Upper lobe of left lung (tissue), 6 donors: ENCODE measurements around the gene SERINC5. TPM values are rescaled to one million over a fixed set of nuclear protein-coding genes. Genes with fewer than 3 reads are reported as not detected.

Experiments used
- ATAC-seq, 2 donors: fragments of 200-7000 bp; cut with Tn5 transposase; one replicate each; pipeline ENCODE4 v1.9.1; 2022; ENCODE audit warnings: mild to moderate bottlenecking in 2 of 2, moderate library complexity in 2 of 2; ENCODE audit not compliant: low FRiP score in 2 of 2
- DNase-seq, 2 donors: peaks; one replicate each; pipeline ENCODE4 v3.0.0-alpha.2; 2019 to 2020
- H3K27ac ChIP-seq, 4 donors: fragments of 200-600 bp; sonication (generic); one replicate each; pipeline ENCODE4 v1.5.1; 2016 to 2019
- H3K27me3 ChIP-seq, 4 donors: fragments of 200-600 bp; sonication (generic); one replicate each; pipeline ENCODE4 v1.5.1; 2017 to 2019
- H3K36me3 ChIP-seq, 4 donors: fragments of 200-600 bp; sonication (generic); one replicate each; pipeline ENCODE4 v1.5.1; 2016 to 2019
- H3K4me1 ChIP-seq, 4 donors: fragments of 200-600 bp; sonication (generic); one replicate each; pipeline ENCODE4 v1.5.1; 2018 to 2019
- H3K4me3 ChIP-seq, 4 donors: fragments of 200-600 bp; sonication (generic); one replicate each; pipeline ENCODE4 v1.5.1; 2017 to 2019; ENCODE audit warnings: mild to moderate bottlenecking in 2 of 4, moderate library complexity in 1 of 4
- H3K9me3 ChIP-seq, 4 donors: fragments of 200-600 bp; sonication (generic); one replicate each; pipeline ENCODE4 v1.5.1; 2018 to 2019
- EP300 ChIP-seq, 4 donors: sonication (generic); formaldehyde crosslinking; IDR thresholded peaks; one replicate each; pipeline ENCODE4 v1.5.1; 2017; ENCODE audit warnings: antibody characterized with exemption in 4 of 4, control low read depth in 2 of 4
- POLR2A ChIP-seq, 4 donors: fragments of 450-650 bp; IDR thresholded peaks; one replicate each; pipeline ENCODE4 v1.5.1; 2016 to 2017; ENCODE audit warnings: antibody characterized with exemption in 4 of 4, mild to moderate bottlenecking in 2 of 4
- POLR2AphosphoS5 ChIP-seq, 2 donors: sonication (generic); formaldehyde crosslinking; IDR thresholded peaks; one replicate each; pipeline ENCODE4 v1.5.1; 2017; ENCODE audit warnings: antibody characterized with exemption in 2 of 2
- WGBS, 2 donors: methylation state at CpG; one replicate each; pipeline ENCODE4 v1.1.5; 2017 to 2018; 5-methylcytosine and 5-hydroxymethylcytosine counted together
- total RNA-seq, 6 donors: library from RNA; depleted of rRNA in 4 of 6; stranded (reverse); fragments of >200 nt in 4 of 6; gene quantifications; one replicate each; pipeline versions ENCODE4 v1.1.0 to v1.2.1, GENCODE V29; 2016 to 2021
- TF ChIP-seq, protein P1 (sequence below), 6 experiments: fragments of 450-650 bp in 4 of 6; fragments of 200-600 bp in 2 of 6; sonication (generic) in 2 of 6; IDR thresholded peaks; one replicate each; pipeline ENCODE4 v1.5.1; 2016 to 2019; ENCODE audit warnings: antibody characterized with exemption in 6 of 6
- donor health status: DM: no; HTN: no; CAD: no; lungs with moderate emphysema.
- donor health status: DM: no; HTN: yes; CAD: no; lungs with severe emphysema.

Gene SERINC5
- total RNA-seq, 6 donors from 2014 or later = 27.3 to 62.4 (median 41.3) TPM

DNA sequence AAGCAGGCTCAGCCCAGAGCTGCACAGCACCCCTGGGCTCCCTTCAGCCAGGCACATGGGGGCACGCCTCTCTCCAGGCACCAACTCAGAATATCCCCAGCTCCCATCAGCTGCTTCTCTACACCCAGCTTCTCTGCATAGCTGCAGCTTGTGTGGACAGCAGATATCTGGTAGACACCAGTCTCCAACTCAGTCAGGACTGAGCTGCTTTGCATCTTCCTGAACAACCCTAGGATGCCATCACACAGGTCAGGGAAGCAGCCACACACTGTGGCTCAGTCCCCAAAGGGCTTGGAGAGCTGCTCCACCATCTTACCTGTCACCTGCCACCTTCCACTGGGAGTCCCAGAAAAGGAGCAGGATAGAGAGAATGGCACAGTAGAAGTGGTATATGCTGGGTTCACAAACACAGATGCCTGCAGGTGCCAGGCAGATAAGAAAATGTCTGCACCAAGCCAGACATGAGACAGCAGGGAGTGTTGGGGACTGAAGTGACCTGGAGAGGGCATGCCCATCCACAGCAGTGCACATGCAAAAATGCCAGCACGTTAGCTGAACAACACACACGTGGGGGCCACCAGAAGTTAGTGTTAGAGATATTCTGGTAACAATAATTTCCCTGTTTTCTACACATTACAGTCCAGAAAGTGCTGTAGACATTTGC is 178.7 kb downstream of the SERINC5 start:
- H3K4me3 ChIP-seq = no peak overlapping the region
- no peak for DNase-seq
- no peaks in the 10 kb centered on the region for H3K4me1 ChIP-seq
- WGBS, 2 donors = 84 to 88% methylated on average over 2 to 3 of the region's 3 CpGs
- H3K27ac ChIP-seq = no peak overlapping the region
- H3K27me3 ChIP-seq = no peaks in the 10 kb centered on the region
- H3K36me3 ChIP-seq = no peaks in the 10 kb centered on the region
- H3K9me3 ChIP-seq = no peaks in the 10 kb centered on the region
- ATAC-seq = no peak
- no peak for TF ChIP-seq POLR2AphosphoS5 (IDR thresholded peaks at IDR 0.05)
- no peak for TF ChIP-seq POLR2A (IDR thresholded peaks at IDR 0.05)
- TF ChIP-seq EP300 (IDR thresholded peaks at IDR 0.05) = no peak
- TF ChIP-seq, protein P1, sequence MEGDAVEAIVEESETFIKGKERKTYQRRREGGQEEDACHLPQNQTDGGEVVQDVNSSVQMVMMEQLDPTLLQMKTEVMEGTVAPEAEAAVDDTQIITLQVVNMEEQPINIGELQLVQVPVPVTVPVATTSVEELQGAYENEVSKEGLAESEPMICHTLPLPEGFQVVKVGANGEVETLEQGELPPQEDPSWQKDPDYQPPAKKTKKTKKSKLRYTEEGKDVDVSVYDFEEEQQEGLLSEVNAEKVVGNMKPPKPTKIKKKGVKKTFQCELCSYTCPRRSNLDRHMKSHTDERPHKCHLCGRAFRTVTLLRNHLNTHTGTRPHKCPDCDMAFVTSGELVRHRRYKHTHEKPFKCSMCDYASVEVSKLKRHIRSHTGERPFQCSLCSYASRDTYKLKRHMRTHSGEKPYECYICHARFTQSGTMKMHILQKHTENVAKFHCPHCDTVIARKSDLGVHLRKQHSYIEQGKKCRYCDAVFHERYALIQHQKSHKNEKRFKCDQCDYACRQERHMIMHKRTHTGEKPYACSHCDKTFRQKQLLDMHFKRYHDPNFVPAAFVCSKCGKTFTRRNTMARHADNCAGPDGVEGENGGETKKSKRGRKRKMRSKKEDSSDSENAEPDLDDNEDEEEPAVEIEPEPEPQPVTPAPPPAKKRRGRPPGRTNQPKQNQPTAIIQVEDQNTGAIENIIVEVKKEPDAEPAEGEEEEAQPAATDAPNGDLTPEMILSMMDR (IDR thresholded peaks at IDR 0.05) = no peak

DNA sequence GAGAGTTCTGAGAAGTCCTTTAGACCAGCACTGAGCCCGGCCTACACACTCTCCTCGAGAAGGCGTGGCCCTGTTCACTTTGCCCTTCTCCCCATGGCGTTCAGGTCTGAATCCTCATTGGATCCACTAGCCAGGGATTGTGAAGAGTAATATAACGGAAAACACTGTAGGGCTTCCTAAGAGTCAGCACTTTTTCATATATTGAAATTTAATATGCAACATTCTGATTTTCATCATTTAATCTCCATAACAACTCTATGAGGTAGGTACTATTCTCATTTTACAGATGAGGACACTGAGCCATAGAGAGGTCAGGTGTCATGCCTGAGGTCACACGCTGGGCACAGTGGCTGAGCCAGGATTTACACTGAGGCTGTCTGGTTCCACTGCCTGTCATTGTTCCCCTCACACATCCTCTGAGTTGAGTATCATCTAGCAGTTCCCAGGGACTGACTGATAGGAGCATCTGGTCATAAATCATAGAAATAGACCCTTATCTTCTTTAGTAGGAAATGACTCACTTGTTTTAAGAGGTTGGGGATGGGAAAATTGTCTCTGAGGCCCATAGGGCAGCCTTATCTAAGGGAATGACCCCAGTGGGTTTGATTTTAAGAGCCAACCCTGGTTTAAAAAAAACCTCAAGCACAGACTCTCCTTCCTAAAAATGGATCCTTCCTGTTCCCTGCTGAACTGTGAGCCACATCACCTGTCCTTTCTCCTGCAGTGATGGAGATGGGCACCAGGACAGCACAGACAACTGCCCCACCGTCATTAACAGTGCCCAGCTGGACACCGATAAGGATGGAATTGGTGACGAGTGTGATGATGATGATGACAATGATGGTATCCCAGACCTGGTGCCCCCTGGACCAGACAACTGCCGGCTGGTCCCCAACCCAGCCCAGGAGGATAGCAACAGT is 179.5 kb downstream of the SERINC5 start:
- no peaks in the 10 kb centered on the region for H3K4me1 ChIP-seq
- no peaks in the 10 kb centered on the region for H3K36me3 ChIP-seq
- H3K9me3 ChIP-seq = no peaks in the 10 kb centered on the region
- no peaks in the 10 kb centered on the region for H3K27me3 ChIP-seq
- 89 to 91% methylated on average over 9 to 10 of the region's 10 CpGs for WGBS, 2 donors
- H3K27ac ChIP-seq = no peak overlapping the region
- ATAC-seq (no peak), DNase-seq (no peak)
- TF ChIP-seq POLR2A (IDR thresholded peaks at IDR 0.05) (no peak), POLR2AphosphoS5 (IDR thresholded peaks at IDR 0.05) (no peak), EP300 (IDR thresholded peaks at IDR 0.05) (no peak)
- TF ChIP-seq, protein P1 (IDR thresholded peaks at IDR 0.05) = no peak
- H3K4me3 ChIP-seq = no peak overlapping the region

DNA sequence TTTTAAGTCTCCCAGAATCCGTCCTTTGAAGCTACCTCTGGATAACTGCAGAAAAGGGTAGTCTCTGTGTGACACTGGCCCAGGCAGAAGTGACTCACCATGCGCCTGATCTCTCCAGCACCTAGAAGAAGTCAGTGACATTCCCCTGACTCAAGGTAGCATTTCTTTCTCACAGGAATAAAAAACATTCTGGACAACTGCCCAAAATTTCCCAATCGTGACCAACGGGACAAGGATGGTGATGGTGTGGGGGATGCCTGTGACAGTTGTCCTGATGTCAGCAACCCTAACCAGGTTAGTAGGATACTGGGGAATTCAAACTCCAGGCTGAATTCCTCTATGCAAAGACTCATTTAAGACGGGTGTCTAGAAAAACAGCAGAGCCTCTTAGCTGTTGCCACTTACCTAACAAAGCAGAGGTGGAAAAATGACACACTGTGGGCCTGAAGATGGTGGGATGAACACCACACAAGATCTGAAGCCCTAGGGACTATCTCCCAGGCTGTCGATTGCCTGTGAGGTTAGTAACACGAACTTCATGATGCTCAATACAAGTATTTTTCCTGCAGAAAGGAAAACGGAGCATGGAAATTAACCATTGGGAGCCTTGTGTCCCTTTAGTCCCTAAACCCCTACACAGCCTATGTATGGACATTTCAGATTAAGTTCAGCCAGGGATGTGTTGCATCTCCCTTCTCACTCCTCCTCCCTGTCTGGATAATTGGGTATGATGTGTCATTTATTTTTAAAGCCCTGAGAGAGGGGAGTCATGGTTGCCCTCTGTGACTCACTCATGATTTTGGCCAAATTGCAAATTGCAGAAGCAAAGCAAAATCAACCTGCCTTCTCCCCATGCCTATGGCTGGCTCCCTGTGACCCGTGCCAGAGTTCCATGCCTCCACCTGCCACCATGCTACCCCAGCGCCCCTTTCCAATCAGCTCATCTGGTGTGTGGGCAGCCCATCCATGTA is 183.5 kb downstream of the SERINC5 start:
- ATAC-seq (no peak), DNase-seq (no peak)
- Histone ChIP-seq H3K27me3 (no peaks in the 10 kb centered on the region), H3K36me3 (no peaks in the 10 kb centered on the region), H3K4me1 (peaks cover 6 to 13% (median 9%) of the 10 kb centered on the region in 4 donors), H3K9me3 (no peaks in the 10 kb centered on the region), H3K27ac (no peak overlapping the region), H3K4me3 (no peak overlapping the region)
- WGBS, 2 donors = 83 to 91% methylated on average over 10 of the region's 10 CpGs
- no peak for TF ChIP-seq EP300 (IDR thresholded peaks at IDR 0.05)
- TF ChIP-seq, protein P1 (IDR thresholded peaks at IDR 0.05) = no peak
- no peak for TF ChIP-seq POLR2AphosphoS5 (IDR thresholded peaks at IDR 0.05)
- TF ChIP-seq POLR2A (IDR thresholded peaks at IDR 0.05) = no peak

DNA sequence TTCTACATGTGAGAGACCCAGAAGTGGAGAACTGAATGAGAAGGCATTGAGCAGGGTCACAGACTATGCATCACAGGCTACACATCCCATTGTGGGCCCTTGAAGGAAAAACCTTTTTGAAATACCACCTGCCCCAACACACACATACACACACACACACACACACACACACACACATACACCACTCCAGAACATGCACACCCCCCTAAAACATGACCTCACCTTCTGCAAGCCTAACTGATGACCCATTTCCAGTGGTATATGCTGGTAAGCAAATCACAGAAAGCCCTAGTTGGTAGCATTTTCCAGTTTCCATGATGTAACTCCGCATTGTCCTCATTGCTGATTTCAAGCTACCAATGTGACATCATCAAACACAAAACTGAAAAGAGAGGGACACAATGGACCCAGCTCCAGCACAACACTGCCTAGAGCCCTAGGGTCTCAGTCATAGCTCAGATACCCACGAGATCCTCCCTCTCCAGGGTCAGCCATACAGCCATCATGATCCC is 184.3 kb downstream of the SERINC5 start:
- Histone ChIP-seq H3K4me3 (no peak overlapping the region), H3K27ac (no peak overlapping the region), H3K4me1 (peaks cover 6 to 13% (median 9%) of the 10 kb centered on the region in 4 donors), H3K9me3 (no peaks in the 10 kb centered on the region), H3K27me3 (no peaks in the 10 kb centered on the region), H3K36me3 (no peaks in the 10 kb centered on the region)
- ATAC-seq = no peak
- TF ChIP-seq POLR2A (IDR thresholded peaks at IDR 0.05) (no peak), EP300 (IDR thresholded peaks at IDR 0.05) (no peak), POLR2AphosphoS5 (IDR thresholded peaks at IDR 0.05) (no peak)
- TF ChIP-seq, protein P1 (IDR thresholded peaks at IDR 0.05) = no peak
- DNase-seq = no peak
- WGBS, 2 donors = 83 to 97% methylated on average over 2 of the region's 2 CpGs
